GM23338 (cell line): ENCODE measurements around the gene SND1. TPM values are rescaled to one million over a fixed set of nuclear protein-coding genes. Genes with fewer than 3 reads are reported as not detected.

Experiments used
- ATAC-seq: fragments of 200-7000 bp; cut with Tn5 transposase; 3 replicates; pipeline ENCODE4 v1.9.1; 2020
- DNase-seq: peaks from one replicate; pipeline ENCODE4 v3.0.0-alpha.2; 2015; ENCODE audit warnings: low spot score
- H2AFZ ChIP-seq: fragments of 200-600 bp; sonication (generic); 2 replicates; pipeline ENCODE4 v1.8.0; 2016; ENCODE audit warnings: antibody characterized with exemption, mild to moderate bottlenecking, moderate library complexity
- H3F3A ChIP-seq: fragments of 200-600 bp; sonication (generic); replicated peaks from 2 replicates; pipeline ENCODE4 v1.8.0; 2017; ENCODE audit warnings: antibody characterized with exemption, mixed run types, low read depth
- H3K27ac ChIP-seq: fragments of 200-600 bp; sonication (generic); 2 replicates; pipeline ENCODE4 v1.6.1; 2016; ENCODE audit warnings: low read depth
- H3K27me3 ChIP-seq: fragments of 200-600 bp; sonication (generic); 2 replicates; pipeline ENCODE4 v1.8.0; 2016; ENCODE audit warnings: mild to moderate bottlenecking, mixed run types, moderate library complexity; ENCODE audit not compliant: insufficient read depth
- H3K36me3 ChIP-seq: fragments of 200-600 bp; sonication (generic); 2 replicates; pipeline ENCODE4 v1.8.0; 2016; ENCODE audit warnings: mild to moderate bottlenecking; ENCODE audit not compliant: insufficient read depth
- H3K4me1 ChIP-seq: fragments of 200-600 bp; sonication (generic); 2 replicates; pipeline ENCODE4 v1.8.0; 2016; ENCODE audit warnings: mild to moderate bottlenecking, moderate library complexity; ENCODE audit not compliant: insufficient read depth
- H3K4me2 ChIP-seq: fragments of 200-600 bp; sonication (generic); 2 replicates; pipeline ENCODE4 v1.7.1; 2017; ENCODE audit warnings: mixed run types
- H3K4me3 ChIP-seq: fragments of 200-600 bp; sonication (generic); 2 replicates; pipeline ENCODE4 v1.6.1; 2016; ENCODE audit warnings: mixed run types
- H3K79me2 ChIP-seq: fragments of 200-600 bp; sonication (generic); replicated peaks from 2 replicates; pipeline ENCODE4 v1.8.0; 2017; ENCODE audit warnings: mild to moderate bottlenecking; ENCODE audit not compliant: insufficient read depth
- H3K9me2 ChIP-seq: fragments of 200-600 bp; sonication (generic); 2 replicates; pipeline ENCODE4 v1.8.0; 2017; ENCODE audit not compliant: insufficient read depth
- H4K20me1 ChIP-seq: fragments of 200-600 bp; sonication (generic); replicated peaks from 2 replicates; pipeline ENCODE4 v1.8.0; 2017; ENCODE audit warnings: mild to moderate bottlenecking; ENCODE audit not compliant: insufficient read depth
- H3K27ac Mint-ChIP-seq: 2 replicates; pipeline ENCODE4 v1.8.0; 2020; ENCODE audit warnings: inconsistent platforms, mild to moderate bottlenecking, moderate library complexity, mixed read lengths
- H3K27me3 Mint-ChIP-seq: 3 replicates; pipeline ENCODE4 v1.8.0; 2022; ENCODE audit warnings: low read depth, mild to moderate bottlenecking, moderate library complexity, mixed read lengths, inconsistent platforms; ENCODE audit not compliant: insufficient read depth, poor library complexity
- H3K36me3 Mint-ChIP-seq: 3 replicates; pipeline ENCODE4 v1.8.0; 2021; ENCODE audit warnings: low read depth, mild to moderate bottlenecking, inconsistent platforms, moderate library complexity, mixed read lengths
- H3K4me1 Mint-ChIP-seq: 3 replicates; pipeline ENCODE4 v1.8.0; 2020; ENCODE audit warnings: mild to moderate bottlenecking, inconsistent platforms, mixed read lengths
- H3K4me3 Mint-ChIP-seq: 3 replicates; pipeline ENCODE4 v1.8.0; 2021; ENCODE audit warnings: moderate library complexity, mild to moderate bottlenecking, inconsistent platforms, mixed read lengths
- H3K9me3 Mint-ChIP-seq: 3 replicates; pipeline ENCODE4 v1.8.0; 2020; ENCODE audit warnings: moderate library complexity, mild to moderate bottlenecking, inconsistent platforms, mixed read lengths
- CREB1 ChIP-seq: fragments of 250-450 bp; sonication (Bioruptor Pico); IDR thresholded peaks from 2 replicates; pipeline ENCODE4 v1.5.0; 2020; ENCODE audit warnings: low read depth, mild to moderate bottlenecking, moderate library complexity
- EZH2phosphoT487 ChIP-seq: fragments of 200-600 bp; sonication (generic); IDR thresholded peaks from one replicate; pipeline ENCODE4 v1.8.1; 2018; ENCODE audit warnings: antibody characterized with exemption; ENCODE audit not compliant: unreplicated experiment
- POLR2AphosphoS5 ChIP-seq: IDR thresholded peaks from 2 replicates; pipeline ENCODE4 v1.6.1; 2016; ENCODE audit warnings: antibody characterized with exemption, low read depth
- STAT1 ChIP-seq: IDR thresholded peaks from one replicate; pipeline ENCODE4 v1.6.1; 2016; ENCODE audit warnings: antibody characterized with exemption; ENCODE audit not compliant: unreplicated experiment
- ZNF114 ChIP-seq: fragments of 250-450 bp; sonication (Bioruptor Pico); IDR thresholded peaks from 2 replicates; pipeline ENCODE4 v1.5.0; 2020; ENCODE audit warnings: mild to moderate bottlenecking, moderate library complexity
- ZNF331 ChIP-seq: fragments of 250-450 bp; sonication (Bioruptor Pico); IDR thresholded peaks from 2 replicates; pipeline ENCODE4 v1.5.0; 2020; ENCODE audit warnings: low read depth, mild to moderate bottlenecking, moderate library complexity
- polyA plus RNA-seq: library from polyadenylated mRNA; unstranded; fragments of >200 nt; fragmentation: Nextera tagmentation; extraction: Ambion mirVana; gene quantifications from 2 replicates; pipeline ENCODE4 v1.2.1, GENCODE V29; 2016
- total RNA-seq: library from RNA; depleted of rRNA; stranded (reverse); fragments of >200 nt; shearing (Covaris generic); gene quantifications from 2 replicates; pipeline ENCODE4 v1.2.3, GENCODE V29; 2014
- TF ChIP-seq, protein P1 (sequence below): IDR thresholded peaks from one replicate; pipeline ENCODE4 v1.6.1; 2018; ENCODE audit warnings: antibody characterized with exemption; ENCODE audit not compliant: unreplicated experiment
- TF ChIP-seq, protein P2 (sequence below), 2 experiments: fragments of 200-600 bp in 1 of 2; sonication (generic) in 1 of 2; conservative IDR thresholded peaks; 2 replicates each; pipeline versions ENCODE4 v1.5.1 to v1.6.1; 2016 to 2017; ENCODE audit warnings: antibody characterized with exemption in 2 of 2, low read depth in 2 of 2, mild to moderate bottlenecking in 2 of 2, moderate library complexity in 1 of 2
- TF ChIP-seq, protein P3 (sequence below): IDR thresholded peaks from 2 replicates; pipeline ENCODE4 v1.6.1; 2016; ENCODE audit warnings: antibody characterized with exemption

Gene SND1
- total and polyA plus RNA-seq, 2 experiments from 2014 or later = 107 to 254 TPM

DNA sequence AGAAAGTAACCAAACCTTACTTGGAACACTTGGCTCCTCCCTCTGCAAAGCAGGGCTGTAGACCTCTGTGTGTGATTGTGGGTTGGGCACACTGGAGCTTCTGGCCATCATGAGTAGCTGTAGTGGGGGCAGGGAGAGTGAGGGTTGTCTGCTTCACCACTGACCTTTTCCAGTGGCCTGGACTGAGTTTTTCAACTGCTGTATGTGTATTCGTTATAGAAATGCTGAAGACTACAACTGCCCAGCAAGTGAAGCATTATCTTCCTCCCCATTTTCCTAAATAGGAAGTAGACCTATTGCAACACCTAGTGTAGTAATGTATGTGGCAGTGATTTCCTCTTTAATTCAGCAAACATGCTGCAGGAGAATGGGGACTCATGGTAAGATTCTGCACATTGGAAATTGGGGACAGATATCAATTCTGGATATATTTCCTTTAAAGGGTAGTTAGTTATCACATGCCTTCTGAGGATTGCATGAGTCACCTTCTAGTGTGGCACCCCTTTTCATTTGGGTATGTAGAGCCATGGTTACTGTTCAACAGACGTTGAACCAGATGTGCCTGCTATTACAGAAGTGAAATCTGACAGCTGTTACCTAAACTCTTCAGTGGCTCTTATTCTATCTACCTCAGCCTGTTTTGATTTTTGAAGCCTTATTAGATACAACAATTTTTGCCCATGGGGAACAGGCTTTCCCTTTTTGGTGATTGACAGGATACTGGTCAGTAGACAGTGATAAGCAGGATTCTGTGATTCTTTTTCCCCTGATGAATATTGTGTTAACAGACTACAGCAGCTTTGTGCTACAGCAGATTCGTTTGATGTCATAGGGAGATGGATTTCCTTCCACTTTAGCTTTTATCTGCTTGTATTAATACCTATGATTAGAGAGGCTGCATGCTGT lies 130.9 kb downstream of the SND1 start (continued):
- TF ChIP-seq, protein P1, sequence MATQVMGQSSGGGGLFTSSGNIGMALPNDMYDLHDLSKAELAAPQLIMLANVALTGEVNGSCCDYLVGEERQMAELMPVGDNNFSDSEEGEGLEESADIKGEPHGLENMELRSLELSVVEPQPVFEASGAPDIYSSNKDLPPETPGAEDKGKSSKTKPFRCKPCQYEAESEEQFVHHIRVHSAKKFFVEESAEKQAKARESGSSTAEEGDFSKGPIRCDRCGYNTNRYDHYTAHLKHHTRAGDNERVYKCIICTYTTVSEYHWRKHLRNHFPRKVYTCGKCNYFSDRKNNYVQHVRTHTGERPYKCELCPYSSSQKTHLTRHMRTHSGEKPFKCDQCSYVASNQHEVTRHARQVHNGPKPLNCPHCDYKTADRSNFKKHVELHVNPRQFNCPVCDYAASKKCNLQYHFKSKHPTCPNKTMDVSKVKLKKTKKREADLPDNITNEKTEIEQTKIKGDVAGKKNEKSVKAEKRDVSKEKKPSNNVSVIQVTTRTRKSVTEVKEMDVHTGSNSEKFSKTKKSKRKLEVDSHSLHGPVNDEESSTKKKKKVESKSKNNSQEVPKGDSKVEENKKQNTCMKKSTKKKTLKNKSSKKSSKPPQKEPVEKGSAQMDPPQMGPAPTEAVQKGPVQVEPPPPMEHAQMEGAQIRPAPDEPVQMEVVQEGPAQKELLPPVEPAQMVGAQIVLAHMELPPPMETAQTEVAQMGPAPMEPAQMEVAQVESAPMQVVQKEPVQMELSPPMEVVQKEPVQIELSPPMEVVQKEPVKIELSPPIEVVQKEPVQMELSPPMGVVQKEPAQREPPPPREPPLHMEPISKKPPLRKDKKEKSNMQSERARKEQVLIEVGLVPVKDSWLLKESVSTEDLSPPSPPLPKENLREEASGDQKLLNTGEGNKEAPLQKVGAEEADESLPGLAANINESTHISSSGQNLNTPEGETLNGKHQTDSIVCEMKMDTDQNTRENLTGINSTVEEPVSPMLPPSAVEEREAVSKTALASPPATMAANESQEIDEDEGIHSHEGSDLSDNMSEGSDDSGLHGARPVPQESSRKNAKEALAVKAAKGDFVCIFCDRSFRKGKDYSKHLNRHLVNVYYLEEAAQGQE = no peak
- TF ChIP-seq, protein P2, sequence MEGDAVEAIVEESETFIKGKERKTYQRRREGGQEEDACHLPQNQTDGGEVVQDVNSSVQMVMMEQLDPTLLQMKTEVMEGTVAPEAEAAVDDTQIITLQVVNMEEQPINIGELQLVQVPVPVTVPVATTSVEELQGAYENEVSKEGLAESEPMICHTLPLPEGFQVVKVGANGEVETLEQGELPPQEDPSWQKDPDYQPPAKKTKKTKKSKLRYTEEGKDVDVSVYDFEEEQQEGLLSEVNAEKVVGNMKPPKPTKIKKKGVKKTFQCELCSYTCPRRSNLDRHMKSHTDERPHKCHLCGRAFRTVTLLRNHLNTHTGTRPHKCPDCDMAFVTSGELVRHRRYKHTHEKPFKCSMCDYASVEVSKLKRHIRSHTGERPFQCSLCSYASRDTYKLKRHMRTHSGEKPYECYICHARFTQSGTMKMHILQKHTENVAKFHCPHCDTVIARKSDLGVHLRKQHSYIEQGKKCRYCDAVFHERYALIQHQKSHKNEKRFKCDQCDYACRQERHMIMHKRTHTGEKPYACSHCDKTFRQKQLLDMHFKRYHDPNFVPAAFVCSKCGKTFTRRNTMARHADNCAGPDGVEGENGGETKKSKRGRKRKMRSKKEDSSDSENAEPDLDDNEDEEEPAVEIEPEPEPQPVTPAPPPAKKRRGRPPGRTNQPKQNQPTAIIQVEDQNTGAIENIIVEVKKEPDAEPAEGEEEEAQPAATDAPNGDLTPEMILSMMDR (conservative IDR thresholded peaks at IDR 0.05; ENCODE audit: low read depth in 2 of 2) = no peak

DNA sequence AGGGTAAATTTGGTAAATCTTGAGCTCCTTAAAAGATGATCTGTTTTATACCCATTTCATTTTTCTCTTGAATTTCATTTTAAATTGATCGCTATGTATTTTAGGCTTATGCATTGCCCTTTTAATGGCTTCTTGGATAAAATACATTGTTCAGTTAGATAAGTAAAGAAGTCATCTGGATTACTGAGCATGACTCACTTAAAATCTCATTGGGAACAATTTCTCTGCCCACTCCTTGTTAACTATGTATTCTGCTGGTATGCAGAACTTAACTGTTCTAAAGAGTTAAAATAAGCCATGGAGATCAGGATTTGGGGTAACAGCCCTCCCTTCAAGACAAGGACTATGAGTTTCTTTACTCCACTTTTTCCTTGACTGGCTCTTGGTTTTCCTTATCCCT lies 134.2 kb downstream of the SND1 start:
- no peaks in the 10 kb centered on the region for H3K9me2 ChIP-seq
- no peaks in the 10 kb centered on the region for H3K36me3 ChIP-seq
- H3K27me3 ChIP-seq = no peaks in the 10 kb centered on the region
- no peak overlapping the region for H2AFZ ChIP-seq
- H3K27ac Mint-ChIP-seq = no peak overlapping the region
- no peaks in the 10 kb centered on the region; the same call in 2 of the 3 replicates for H3K9me3 Mint-ChIP-seq
- peaks cover 98% of the 10 kb centered on the region for H3K79me2 ChIP-seq
- DNase-seq = no peak
- H3K36me3 Mint-ChIP-seq = peaks cover 4% of the 10 kb centered on the region; the same call in 2 of the 3 replicates
- peaks cover 58% of the 10 kb centered on the region for H3K4me1 Mint-ChIP-seq
- H3K4me1 ChIP-seq = peaks cover 34% of the 10 kb centered on the region
- TF ChIP-seq EZH2phosphoT487 (no peak), ZNF114 (no peak), STAT1 (no peak), ZNF331 (no peak), POLR2AphosphoS5 (no peak), CREB1 (CRISPR knock-in tag) (no peak)
- TF ChIP-seq, protein P2 (conservative IDR thresholded peaks at IDR 0.05; ENCODE audit: low read depth in 2 of 2) = no peak
- TF ChIP-seq, protein P3, sequence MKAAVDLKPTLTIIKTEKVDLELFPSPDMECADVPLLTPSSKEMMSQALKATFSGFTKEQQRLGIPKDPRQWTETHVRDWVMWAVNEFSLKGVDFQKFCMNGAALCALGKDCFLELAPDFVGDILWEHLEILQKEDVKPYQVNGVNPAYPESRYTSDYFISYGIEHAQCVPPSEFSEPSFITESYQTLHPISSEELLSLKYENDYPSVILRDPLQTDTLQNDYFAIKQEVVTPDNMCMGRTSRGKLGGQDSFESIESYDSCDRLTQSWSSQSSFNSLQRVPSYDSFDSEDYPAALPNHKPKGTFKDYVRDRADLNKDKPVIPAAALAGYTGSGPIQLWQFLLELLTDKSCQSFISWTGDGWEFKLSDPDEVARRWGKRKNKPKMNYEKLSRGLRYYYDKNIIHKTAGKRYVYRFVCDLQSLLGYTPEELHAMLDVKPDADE = no peak
- no peak for ATAC-seq
- no peaks in the 10 kb centered on the region for H3K27me3 Mint-ChIP-seq
- H3F3A ChIP-seq = no peaks in the 10 kb centered on the region
- H3K4me3 ChIP-seq = no peak overlapping the region
- peaks cover 48% of the 10 kb centered on the region for H4K20me1 ChIP-seq
- H3K27ac ChIP-seq = no peak overlapping the region
- no peak overlapping the region for H3K4me2 ChIP-seq
- H3K4me3 Mint-ChIP-seq = no peak overlapping the region
